ENCODE data around the gene ANAPC4.

DNA sequence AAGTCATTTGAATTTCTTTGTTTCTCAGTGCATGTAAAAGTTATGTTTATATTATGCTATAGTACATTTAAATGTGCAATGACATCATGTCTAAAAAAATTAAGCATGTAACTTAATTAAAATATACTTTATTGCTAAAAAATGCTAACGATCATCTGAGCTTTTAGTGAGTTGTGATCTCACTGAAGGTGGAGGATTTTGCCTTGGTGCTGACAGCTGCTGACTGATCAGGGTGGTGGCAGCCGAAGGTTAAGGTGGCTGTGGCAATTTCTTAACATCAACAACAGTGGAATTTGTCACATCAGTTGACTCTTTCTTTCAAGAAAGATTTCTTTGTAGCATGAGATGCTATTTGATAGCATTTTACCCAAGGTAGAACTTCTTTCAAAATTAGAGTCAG, 6.6 kb downstream of the ANAPC4 start:
- no peak for TF ChIP-seq POLR2AphosphoS5 (IDR thresholded peaks at IDR 0.05; ENCODE audit: low read depth, low read length)
- TF ChIP-seq, protein P1, sequence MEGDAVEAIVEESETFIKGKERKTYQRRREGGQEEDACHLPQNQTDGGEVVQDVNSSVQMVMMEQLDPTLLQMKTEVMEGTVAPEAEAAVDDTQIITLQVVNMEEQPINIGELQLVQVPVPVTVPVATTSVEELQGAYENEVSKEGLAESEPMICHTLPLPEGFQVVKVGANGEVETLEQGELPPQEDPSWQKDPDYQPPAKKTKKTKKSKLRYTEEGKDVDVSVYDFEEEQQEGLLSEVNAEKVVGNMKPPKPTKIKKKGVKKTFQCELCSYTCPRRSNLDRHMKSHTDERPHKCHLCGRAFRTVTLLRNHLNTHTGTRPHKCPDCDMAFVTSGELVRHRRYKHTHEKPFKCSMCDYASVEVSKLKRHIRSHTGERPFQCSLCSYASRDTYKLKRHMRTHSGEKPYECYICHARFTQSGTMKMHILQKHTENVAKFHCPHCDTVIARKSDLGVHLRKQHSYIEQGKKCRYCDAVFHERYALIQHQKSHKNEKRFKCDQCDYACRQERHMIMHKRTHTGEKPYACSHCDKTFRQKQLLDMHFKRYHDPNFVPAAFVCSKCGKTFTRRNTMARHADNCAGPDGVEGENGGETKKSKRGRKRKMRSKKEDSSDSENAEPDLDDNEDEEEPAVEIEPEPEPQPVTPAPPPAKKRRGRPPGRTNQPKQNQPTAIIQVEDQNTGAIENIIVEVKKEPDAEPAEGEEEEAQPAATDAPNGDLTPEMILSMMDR (IDR thresholded peaks at IDR 0.05) = no peak
